ENCODE results near the gene RNF213.
A peak's percentile ranks its signal among the peaks of the same experiment; 100 is the strongest.
"Not testable (repeated sequence)": the region's sequence is repeated elsewhere in the genome, so short reads cannot be mapped to it uniquely, and the experiment has no call there.

RNF213 gene

GRCh38 chr17:80269405-80269807, 8.8 kb downstream of the RNF213 start:
- Histone ChIP-seq H3K27me3 (ENCODE audit: control insufficient read depth, insufficient read depth, low read length) (no peaks in the 10 kb centered on the region), H3K4me3 (ENCODE audit: low read length) (no peak overlapping the region), H3K27ac (ENCODE audit: low read depth, low read length) (no peak overlapping the region), H3K4me1 (ENCODE audit: control insufficient read depth, insufficient read depth, low read length) (no peaks in the 10 kb centered on the region), H3K9ac (ENCODE audit: low read length) (no peak overlapping the region), H3K36me3 (ENCODE audit: control insufficient read depth, insufficient read depth, low read length) (peaks cover 25% of the 10 kb centered on the region)

- Histone ChIP-seq H3K4me3 (ENCODE audit: low read length) (no peak overlapping the region), H3K27me3 (ENCODE audit: control insufficient read depth, insufficient read depth, low read length) (no peaks in the 10 kb centered on the region), H3K36me3 (ENCODE audit: control insufficient read depth, insufficient read depth, low read length) (peaks cover 23% of the 10 kb centered on the region), H3K4me1 (ENCODE audit: control insufficient read depth, insufficient read depth, low read length) (no peaks in the 10 kb centered on the region), H3K27ac (ENCODE audit: low read depth, low read length) (no peak overlapping the region), H3K9ac (ENCODE audit: low read length) (no peak overlapping the region)
These were observed 9.5 kb downstream of the RNF213 start for GRCh38 chr17:80270104-80270503.

- no peak overlapping the region for H3K4me3 ChIP-seq (ENCODE audit: low read length)
- no peaks in the 10 kb centered on the region for H3K27me3 ChIP-seq (ENCODE audit: control insufficient read depth, insufficient read depth, low read length)
- H3K36me3 ChIP-seq (ENCODE audit: control insufficient read depth, insufficient read depth, low read length): peaks cover 23% of the 10 kb centered on the region
- H3K4me1 ChIP-seq (ENCODE audit: control insufficient read depth, insufficient read depth, low read length): no peaks in the 10 kb centered on the region
- no peak overlapping the region for H3K27ac ChIP-seq (ENCODE audit: low read depth, low read length)
- no peak overlapping the region for H3K9ac ChIP-seq (ENCODE audit: low read length)
These were observed 10.2 kb downstream of the RNF213 start for GRCh38 chr17:80270836-80271235.

- Histone ChIP-seq H3K4me1 (ENCODE audit: control insufficient read depth, insufficient read depth, low read length) (no peaks in the 10 kb centered on the region), H3K27ac (ENCODE audit: low read depth, low read length) (no peak overlapping the region), H3K9ac (ENCODE audit: low read length) (no peak overlapping the region), H3K36me3 (ENCODE audit: control insufficient read depth, insufficient read depth, low read length) (peaks cover 23% of the 10 kb centered on the region), H3K4me3 (ENCODE audit: low read length) (no peak overlapping the region), H3K27me3 (ENCODE audit: control insufficient read depth, insufficient read depth, low read length) (no peaks in the 10 kb centered on the region)
These were observed 11.7 kb downstream of the RNF213 start for GRCh38 chr17:80272366-80272765.

GRCh38 chr17:80274331-80274730, 13.7 kb downstream of the RNF213 start:
- Histone ChIP-seq H3K36me3 (ENCODE audit: control insufficient read depth, insufficient read depth, low read length) (peaks cover 18% of the 10 kb centered on the region), H3K27me3 (ENCODE audit: control insufficient read depth, insufficient read depth, low read length) (no peaks in the 10 kb centered on the region), H3K4me1 (ENCODE audit: control insufficient read depth, insufficient read depth, low read length) (no peaks in the 10 kb centered on the region), H3K9ac (ENCODE audit: low read length) (peak overlapping the region; percentile 2), H3K4me3 (ENCODE audit: low read length) (no peak overlapping the region), H3K27ac (ENCODE audit: low read depth, low read length) (no peak overlapping the region)

- H3K27me3 ChIP-seq (ENCODE audit: control insufficient read depth, insufficient read depth, low read length): no peaks in the 10 kb centered on the region
- H3K4me3 ChIP-seq (ENCODE audit: low read length): no peak overlapping the region
- peaks cover 13% of the 10 kb centered on the region for H3K36me3 ChIP-seq (ENCODE audit: control insufficient read depth, insufficient read depth, low read length)
- no peak overlapping the region for H3K9ac ChIP-seq (ENCODE audit: low read length)
- no peak overlapping the region for H3K27ac ChIP-seq (ENCODE audit: low read depth, low read length)
- no peaks in the 10 kb centered on the region for H3K4me1 ChIP-seq (ENCODE audit: control insufficient read depth, insufficient read depth, low read length)
These were observed 14.3 kb downstream of the RNF213 start for GRCh38 chr17:80274871-80275449.

GRCh38 chr17:80275857-80276256, 15.2 kb downstream of the RNF213 start:
- H3K27me3 ChIP-seq (ENCODE audit: control insufficient read depth, insufficient read depth, low read length); H3K4me1 ChIP-seq (ENCODE audit: control insufficient read depth, insufficient read depth, low read length); H3K4me3 ChIP-seq (ENCODE audit: low read length); H3K9ac ChIP-seq (ENCODE audit: low read length); H3K27ac ChIP-seq (ENCODE audit: low read depth, low read length): not testable (repeated sequence)
- peaks cover 11% of the 10 kb centered on the region for H3K36me3 ChIP-seq (ENCODE audit: control insufficient read depth, insufficient read depth, low read length)

- Histone ChIP-seq H3K9ac (ENCODE audit: low read length) (no peak overlapping the region), H3K27me3 (ENCODE audit: control insufficient read depth, insufficient read depth, low read length) (no peaks in the 10 kb centered on the region), H3K4me3 (ENCODE audit: low read length) (no peak overlapping the region), H3K36me3 (ENCODE audit: control insufficient read depth, insufficient read depth, low read length) (peaks cover 10% of the 10 kb centered on the region), H3K27ac (ENCODE audit: low read depth, low read length) (no peak overlapping the region), H3K4me1 (ENCODE audit: control insufficient read depth, insufficient read depth, low read length) (no peaks in the 10 kb centered on the region)
These were observed 17.4 kb downstream of the RNF213 start for GRCh38 chr17:80277751-80278671.

- Histone ChIP-seq H3K36me3 (ENCODE audit: control insufficient read depth, insufficient read depth, low read length) (peaks cover 8% of the 10 kb centered on the region), H3K27me3 (ENCODE audit: control insufficient read depth, insufficient read depth, low read length) (no peaks in the 10 kb centered on the region), H3K27ac (ENCODE audit: low read depth, low read length) (no peak overlapping the region), H3K4me3 (ENCODE audit: low read length) (no peak overlapping the region), H3K9ac (ENCODE audit: low read length) (no peak overlapping the region), H3K4me1 (ENCODE audit: control insufficient read depth, insufficient read depth, low read length) (no peaks in the 10 kb centered on the region)
These were observed 19.2 kb downstream of the RNF213 start for GRCh38 chr17:80279895-80280294.

GRCh38 chr17:80281516-80281915, 20.9 kb downstream of the RNF213 start:
- Histone ChIP-seq H3K27me3 (ENCODE audit: control insufficient read depth, insufficient read depth, low read length) (no peaks in the 10 kb centered on the region), H3K4me3 (ENCODE audit: low read length) (no peak overlapping the region), H3K9ac (ENCODE audit: low read length) (no peak overlapping the region), H3K27ac (ENCODE audit: low read depth, low read length) (no peak overlapping the region), H3K36me3 (ENCODE audit: control insufficient read depth, insufficient read depth, low read length) (peaks cover 9% of the 10 kb centered on the region), H3K4me1 (ENCODE audit: control insufficient read depth, insufficient read depth, low read length) (no peaks in the 10 kb centered on the region)

GRCh38 chr17:80283116-80283852, 22.6 kb downstream of the RNF213 start:
- Histone ChIP-seq H3K27ac (ENCODE audit: low read depth, low read length) (no peak overlapping the region), H3K27me3 (ENCODE audit: control insufficient read depth, insufficient read depth, low read length) (no peaks in the 10 kb centered on the region), H3K36me3 (ENCODE audit: control insufficient read depth, insufficient read depth, low read length) (peaks cover 15% of the 10 kb centered on the region), H3K4me3 (ENCODE audit: low read length) (no peak overlapping the region), H3K9ac (ENCODE audit: low read length) (no peak overlapping the region), H3K4me1 (ENCODE audit: control insufficient read depth, insufficient read depth, low read length) (no peaks in the 10 kb centered on the region)

GRCh38 chr17:80284631-80285030, 24.0 kb downstream of the RNF213 start:
- H3K4me3 ChIP-seq (ENCODE audit: low read length): no peak overlapping the region
- H3K27me3 ChIP-seq (ENCODE audit: control insufficient read depth, insufficient read depth, low read length): no peaks in the 10 kb centered on the region
- H3K4me1 ChIP-seq (ENCODE audit: control insufficient read depth, insufficient read depth, low read length): no peaks in the 10 kb centered on the region
- peaks cover 25% of the 10 kb centered on the region for H3K36me3 ChIP-seq (ENCODE audit: control insufficient read depth, insufficient read depth, low read length)
- no peak overlapping the region for H3K27ac ChIP-seq (ENCODE audit: low read depth, low read length)
- no peak overlapping the region for H3K9ac ChIP-seq (ENCODE audit: low read length)

Measured in rectal smooth muscle tissue (tissue), 1 donor.